OCI-M2 (cell line): ENCODE data around the gene MYRIP.
"Not testable (repeated sequence)": the region's sequence is repeated elsewhere in the genome, so short reads cannot be mapped to it uniquely, and the experiment has no call there.

ENCODE experiments used
- DNase-seq: peaks from one replicate; lab custom pipeline; 2025; ENCODE audit not compliant: unreplicated experiment; lab: John Stamatoyannopoulos, UW

The MYRIP gene

DNA sequence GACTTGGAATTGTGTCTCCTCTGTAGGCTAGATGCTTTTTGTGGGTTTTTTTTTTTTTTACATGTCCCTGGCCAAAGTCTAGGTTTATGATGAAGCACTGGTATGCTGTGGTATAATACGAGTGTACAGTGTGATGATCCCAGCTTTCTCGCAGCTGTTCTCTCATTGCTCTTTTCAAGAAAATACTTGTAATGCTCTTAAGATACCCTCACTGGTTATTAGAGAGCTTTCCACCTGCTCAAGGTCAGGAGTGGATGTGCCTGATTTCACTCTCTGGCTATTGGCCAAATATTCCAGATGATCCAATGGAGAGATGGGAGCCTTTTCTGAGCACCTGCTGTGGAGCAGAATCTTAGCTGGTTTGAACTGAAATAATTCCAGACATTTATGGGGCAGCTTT lies 215.1 kb downstream of the MYRIP start:
- no peak for DNase-seq

DNA sequence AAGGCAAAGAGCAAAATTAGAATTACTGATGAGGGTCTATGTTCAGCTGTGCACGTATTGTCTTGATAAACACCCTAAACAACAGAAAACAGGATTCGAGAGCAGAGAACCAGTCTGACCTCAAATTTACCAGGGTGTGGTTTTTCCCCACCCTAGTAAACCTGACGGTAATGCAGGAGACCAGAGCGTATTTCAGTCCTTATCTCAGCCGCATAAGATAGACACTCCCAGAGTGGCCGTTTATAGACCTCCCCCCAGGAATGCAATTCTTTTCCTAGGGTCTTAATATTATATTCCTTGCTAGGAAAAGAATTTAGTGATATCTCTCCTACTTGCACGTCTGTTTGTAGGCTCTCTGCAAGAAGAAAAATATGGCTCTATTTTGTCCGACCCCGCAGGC lies 216.5 kb downstream of the MYRIP start:
- DNase-seq = not testable (repeated sequence)

DNA sequence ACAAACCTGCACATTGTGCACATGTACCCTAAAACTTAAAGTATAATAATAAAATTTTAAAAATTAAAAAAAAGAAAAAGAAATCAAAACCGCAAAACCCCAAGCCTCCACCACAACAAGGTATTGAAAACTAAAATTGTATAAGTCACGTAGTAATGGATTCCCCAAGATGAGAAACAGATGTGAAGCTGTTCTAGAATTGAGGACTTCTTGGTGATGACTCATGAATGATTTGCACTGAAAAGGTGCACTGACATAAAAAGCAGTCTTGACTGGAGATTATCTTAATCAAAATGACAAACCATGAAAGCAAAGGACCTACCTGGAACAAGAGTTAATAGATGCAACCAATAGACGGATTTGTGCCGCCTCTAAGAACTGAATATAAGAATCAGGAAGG lies 225.8 kb downstream of the MYRIP start:
- DNase-seq = no peak

DNA sequence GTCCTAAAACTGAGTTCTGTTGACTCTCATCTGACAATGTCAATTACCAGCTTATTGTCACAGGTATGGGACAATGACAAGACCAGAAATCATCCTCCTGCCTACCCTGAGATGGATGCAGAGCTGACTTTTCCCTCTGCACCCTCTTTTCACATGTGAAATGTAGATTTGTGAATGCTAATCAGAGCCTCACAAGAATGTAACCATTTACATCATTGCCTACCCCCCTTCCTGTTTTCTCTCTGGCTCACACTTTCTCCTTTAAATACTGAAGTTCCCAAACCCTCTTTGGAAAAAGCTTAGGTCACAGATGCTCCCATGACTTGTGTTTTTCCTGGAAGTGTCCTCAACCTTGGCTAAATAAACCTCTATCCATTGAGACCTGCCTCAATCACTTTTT lies 228.2 kb downstream of the MYRIP start:
- no peak for DNase-seq

DNA sequence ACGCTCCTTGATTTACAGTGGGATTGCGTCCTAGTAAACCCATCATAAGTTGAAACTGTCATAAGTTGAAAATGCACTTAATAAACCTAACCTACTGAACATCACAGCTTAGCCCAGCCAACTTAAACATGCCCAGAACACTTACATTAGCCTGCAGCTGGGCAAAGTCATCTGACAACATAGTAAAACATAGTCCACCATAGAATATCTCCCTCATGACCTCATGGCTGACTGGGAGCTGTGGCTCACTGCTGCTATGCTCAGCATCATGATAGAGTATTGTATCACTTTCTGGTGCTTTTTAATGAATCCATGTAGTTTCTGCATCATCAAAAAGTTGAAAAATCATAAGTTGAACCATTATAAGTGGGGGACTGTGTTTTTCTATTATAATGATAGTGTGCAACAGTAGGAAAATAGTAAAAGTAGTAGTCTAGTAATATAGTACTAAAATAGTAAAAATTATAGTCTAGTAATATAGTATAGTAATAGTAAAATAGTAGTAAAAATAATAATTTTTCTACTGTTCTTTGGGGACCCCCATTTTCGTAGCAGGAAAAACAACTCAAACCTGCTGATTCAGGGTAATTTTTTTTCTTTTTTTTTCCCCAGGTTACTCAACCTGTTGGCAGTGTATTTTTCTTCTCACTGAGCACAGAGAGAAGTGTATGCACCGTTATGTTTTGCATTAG lies 233.5 kb downstream of the MYRIP start:
- DNase-seq = no peak

DNA sequence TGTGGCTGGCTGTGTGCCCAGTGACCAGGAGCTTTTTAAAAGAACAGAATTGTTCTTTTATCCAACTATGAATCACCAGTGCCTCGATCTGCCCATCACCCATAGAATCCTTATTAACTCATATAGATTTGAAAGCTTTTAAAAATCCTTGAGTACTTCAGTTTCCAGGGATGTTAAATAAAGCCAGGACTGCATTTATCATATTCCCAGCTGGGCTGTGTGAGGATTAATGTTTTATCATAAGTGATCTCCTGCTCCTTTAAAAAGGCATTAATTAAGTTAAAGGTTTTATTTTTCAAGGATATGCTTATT lies 234.0 kb downstream of the MYRIP start:
- DNase-seq = no peak

DNA sequence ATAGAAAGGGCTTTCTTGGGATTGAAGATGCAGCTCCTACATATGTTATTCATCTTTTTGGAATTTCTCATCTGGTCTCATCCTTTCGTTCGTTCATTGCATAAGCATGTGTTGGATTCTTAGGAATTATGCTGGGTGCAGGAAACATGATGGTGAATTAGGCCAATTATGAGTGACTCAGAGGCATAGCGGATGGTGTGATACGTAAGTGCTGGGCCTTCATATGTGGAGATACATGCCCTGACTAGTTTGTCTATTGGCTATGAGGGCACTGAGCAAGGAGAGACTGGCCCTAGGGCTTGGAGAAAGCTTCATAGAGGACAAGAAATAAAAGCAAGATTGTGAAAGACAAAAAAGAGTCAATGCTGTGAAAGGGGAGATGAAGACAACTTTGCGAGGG lies 235.1 kb downstream of the MYRIP start:
- no peak for DNase-seq

DNA sequence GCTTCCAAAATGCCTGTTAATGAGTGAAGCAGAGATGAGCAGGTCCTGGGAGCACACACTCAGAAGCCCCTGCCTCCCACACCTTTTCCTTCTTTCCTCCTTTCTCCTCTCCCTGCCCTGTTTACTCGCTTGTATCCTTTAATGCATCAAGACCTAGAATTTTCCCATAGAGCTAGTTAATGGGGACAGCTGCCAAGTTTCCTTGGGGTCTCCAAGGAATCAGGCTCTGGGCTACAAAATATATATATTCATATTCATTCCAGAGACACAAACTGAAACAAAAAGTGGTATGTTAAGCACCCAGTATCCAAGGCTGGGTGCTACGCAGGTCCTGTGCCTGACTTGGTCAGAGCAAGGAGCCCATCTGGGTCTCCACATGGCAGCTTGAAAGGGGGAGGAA lies 235.6 kb downstream of the MYRIP start:
- no peak for DNase-seq

DNA sequence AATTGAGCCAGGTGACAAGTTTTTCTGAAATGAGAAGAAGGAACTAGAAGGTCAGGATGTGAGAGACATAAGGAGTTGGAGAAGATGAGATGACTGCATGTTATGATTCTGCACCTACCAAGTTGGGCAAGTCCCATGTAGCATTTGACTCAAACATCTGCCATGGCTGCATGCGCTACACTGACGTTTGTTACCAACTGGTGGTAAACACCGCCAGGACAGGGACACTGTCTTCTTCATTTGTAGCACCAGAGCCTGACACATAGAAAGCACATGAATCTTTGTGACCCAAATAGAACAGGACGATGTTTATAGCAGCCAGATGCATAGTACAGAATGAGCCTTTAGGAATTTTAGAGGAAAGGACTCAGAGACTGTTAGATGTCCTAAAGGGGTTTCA lies 236.7 kb downstream of the MYRIP start:
- no peak for DNase-seq

DNA sequence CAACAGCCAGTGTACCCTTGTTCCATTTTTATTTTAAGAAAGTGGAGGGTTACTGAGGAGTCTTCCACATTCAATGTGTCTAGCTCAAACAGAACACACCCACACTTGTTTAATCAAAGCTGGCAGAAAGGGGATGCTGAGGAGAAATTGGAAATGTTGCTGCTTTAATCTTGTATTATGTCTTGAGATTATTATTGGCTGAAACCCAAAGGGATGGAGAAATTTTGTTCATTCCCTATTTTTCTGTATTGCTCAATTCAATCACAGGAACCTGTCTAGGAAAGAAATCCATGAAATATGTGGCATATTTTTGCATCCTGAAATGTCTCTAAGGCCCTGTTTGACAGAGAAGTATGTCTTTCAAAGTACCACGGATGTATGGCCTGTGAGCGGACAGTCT lies 238.0 kb downstream of the MYRIP start:
- DNase-seq = no peak

DNA sequence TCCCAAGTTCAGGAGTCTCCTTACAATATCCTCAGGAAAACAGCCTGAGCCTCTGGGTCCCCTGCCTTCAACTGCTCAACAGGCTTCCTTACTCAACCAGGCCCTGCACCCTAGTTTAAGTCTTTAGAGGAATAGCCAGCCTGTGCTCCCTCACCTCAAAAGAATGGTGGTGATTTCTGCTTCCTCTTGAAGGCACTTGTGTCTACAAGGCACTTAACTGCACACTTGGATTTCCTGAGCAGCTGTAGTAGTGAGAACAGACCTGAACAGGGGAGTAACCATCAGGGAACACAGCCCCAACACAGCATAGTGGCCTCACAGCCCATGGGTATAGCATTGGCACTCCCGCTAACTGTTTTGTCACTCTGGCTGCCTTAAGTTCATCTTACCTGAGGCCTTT lies 244.3 kb downstream of the MYRIP start:
- no peak for DNase-seq

DNA sequence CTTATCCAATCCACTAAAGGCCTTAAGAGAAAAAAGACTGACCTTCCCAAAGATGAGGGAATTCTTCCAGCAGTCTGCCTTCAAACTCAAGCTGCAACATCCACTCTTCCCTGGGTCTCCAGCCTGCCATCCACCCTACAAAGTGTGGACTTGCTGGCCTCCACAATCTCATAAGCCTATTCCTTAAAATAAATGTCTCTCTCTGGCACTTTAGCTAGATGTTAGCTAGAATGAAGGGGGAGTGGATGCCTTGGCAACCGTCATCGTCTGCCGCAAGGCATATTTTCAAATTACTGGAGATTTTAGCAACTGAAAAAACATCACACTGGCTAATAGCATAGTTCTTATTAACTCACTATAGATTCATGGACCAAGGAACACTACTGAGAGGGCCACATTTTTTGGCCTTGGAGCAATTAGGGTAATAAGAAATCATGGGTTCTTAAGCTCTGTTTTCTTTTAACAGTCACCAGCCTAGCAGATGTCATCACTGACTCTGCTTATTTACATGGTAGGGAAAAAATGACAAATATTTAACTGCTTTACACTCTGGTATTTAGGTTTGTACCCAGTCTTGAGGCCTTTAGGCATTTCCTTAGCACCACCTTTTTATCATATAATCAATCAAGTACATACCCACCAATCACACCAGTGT lies 245.3 kb downstream of the MYRIP start:
- DNase-seq = no peak

DNA sequence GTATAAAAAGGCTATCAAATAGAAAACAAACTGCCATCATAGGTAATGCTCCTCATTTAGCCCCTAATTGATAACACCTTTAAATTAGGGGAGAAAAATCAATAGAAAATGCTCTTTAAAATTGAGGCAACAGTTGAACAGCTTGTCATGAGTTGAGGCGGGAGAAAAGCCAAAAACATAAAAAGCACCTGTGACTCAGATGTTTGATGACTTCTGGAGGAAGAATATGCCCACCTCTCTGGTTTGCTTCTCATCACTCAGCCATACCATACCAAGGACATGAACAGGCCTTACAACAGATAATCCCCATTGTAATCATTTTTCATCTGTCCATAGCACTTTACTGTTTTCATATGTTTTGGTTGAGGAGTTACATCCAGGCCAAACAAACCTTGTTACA lies 246.0 kb downstream of the MYRIP start:
- DNase-seq = no peak

DNA sequence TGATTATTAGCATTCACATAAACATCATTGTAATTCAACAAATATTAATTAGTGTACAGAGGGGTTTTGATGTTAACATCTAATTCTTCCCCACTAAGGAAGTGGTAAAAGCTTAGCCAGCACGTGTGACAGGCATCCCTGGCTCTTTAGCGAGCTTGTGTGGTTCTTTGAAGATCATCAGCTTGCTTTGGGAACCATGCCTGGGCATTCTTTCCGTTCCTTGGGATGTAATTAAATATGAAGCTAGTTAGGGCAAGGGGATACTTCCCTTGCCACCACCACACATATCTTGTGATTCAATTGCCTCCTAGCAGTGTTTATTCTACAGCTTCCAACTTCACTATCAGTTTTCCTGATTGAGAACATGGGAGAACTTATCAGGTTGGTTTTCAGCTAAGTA lies 246.5 kb downstream of the MYRIP start:
- no peak for DNase-seq

DNA sequence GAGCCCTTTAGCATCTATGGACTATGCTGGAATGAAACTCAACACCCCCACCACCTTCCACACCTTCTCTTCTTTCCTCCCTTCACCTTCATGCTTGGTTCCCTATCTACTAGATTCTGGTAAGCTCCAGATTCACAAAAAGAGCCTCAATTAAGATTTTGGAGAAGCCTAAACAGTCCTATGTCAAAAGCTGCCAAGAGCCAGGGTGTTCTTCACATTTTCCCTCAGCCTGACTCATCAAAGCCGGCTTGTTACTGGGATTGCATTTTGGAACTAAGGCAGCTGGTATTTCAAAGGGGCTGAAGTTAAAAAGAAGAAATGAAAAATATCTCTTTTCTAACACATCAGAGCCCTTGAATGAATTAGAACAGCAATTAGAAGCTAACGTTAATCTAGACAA lies 247.7 kb downstream of the MYRIP start:
- DNase-seq = no peak

DNA sequence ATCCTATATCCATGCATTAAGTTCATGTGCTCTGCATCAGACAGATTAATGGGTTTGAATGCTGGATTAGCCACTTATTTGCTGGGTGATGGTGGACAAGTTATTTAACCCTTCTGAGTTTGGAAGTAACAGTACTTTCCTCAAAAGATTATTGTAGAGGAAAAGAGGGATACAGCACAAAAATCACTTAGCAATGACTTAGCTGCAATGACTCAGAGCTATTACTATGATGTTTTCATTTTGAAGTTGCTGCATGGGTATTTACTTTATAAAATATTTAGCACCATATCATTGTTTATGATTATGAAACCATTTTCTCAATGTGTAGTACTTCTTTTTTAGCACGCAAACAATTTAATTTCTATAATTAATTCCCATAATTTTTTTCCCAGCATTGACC lies 248.4 kb downstream of the MYRIP start:
- no peak for DNase-seq

DNA sequence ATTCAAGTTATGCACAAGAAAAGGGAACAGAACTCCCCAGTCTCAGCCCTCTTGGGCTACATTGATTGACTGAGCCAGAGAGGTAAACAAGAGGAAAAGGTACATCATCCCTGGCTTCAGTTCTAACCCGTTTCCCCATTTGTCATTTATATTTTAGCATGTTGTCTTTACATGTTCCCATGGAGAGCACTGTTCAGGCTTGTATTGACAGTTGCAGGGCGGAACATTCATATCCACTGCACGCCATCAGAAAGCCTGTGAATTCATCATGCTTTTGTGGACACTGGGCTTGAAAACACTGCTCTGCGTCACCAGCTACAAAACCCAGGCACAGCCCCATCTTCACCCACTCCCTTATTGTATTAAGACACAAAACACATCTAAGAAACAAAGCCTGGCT lies 259.2 kb downstream of the MYRIP start:
- DNase-seq = no peak

DNA sequence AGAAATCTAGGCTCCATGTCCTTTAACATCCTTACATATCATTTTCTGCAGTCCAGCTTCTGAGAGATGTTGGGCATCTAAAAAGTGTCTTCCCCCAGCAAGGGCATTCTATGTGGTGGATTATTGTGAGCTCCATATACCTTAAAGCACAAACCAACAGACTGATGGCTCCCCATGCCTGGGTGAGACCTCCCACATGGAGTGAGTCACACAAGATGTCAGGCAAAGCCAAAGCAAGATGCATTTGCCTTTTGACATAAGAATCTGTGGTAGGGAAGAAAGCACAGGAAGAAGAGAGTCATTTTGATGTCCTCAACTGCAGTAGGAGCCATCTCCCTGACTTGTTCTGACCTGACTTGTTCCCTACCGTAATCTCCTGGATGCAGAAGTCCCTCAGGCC lies 261.4 kb downstream of the MYRIP start:
- no peak for DNase-seq

DNA sequence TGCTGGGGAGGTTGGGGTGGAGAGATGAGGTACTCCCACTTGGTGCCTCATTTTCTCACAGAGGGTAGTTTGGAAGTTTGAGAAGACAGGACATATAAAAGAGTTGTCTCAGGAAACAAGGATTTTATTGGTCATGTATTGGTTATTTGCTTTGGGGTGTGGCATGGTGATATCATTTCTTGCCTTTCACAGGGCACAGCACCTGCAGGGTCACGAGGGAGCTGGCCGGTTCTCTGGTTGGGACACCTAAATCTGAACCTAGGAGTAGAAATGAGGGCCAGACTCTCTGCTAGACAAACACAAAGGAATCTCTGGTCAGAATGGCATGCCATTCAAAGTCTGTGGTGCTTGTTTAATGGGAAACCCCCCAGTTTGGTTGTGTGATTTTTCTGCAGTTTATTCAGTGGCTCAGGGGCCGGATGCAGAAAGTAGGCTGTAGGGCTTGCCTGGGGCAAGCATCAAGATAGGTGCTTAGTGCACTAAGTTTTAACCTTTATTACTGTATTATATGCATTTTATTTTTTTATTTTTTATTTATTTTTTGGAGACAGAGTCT lies 262.4 kb downstream of the MYRIP start:
- no peak for DNase-seq

DNA sequence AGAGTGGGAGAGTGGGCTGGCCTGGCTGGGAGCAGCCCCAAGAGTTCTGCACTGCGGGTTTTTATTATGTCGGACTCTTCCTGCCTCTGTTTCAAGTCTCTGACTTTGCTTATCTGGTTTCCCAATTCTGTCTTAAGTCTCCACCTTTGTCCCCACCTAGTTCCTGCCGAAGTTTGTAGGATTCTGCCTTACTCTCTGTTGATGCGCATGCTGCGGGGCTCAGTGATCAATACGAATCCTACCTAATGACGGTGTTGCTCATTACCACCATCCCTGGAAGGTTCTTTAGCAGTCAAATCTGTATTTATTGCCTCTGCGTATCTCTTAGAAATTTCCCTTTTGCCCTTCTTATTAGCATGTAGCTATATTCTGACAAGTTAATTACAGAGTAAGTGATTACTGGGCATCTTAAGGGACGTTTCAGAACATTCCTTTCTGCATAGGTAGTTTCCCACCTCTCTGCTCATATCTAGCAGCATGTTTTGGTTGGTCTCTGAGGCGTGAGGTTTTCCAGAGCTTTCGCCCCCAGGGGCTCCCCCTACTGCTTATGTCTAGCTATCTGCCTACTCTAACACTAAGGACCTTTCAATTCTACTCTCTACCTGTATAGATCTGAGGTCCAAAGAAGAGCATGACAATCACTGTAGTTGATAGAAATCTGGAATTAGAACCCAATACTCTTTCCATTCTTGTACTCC lies 264.1 kb downstream of the MYRIP start:
- DNase-seq = no peak

DNA sequence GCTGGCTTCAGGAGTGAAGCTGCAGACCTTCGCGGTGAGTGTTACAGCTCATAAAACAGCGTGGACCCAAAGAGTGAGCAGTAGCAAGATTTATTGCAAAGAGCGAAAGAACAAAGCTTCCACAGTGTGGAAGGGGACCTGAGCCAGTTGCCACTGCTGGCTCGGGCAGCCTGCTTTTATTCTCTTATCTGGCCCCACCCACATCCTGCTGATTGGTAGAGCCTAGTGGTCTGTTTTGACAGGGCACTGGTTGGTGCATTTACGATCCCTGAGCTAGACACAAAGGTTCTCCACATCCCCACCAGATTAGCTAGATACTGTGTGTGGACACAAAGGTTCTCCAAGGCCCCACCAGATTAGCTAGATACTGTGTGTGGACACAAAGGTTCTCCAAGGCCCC lies 267.7 kb downstream of the MYRIP start:
- DNase-seq = not testable (repeated sequence)

DNA sequence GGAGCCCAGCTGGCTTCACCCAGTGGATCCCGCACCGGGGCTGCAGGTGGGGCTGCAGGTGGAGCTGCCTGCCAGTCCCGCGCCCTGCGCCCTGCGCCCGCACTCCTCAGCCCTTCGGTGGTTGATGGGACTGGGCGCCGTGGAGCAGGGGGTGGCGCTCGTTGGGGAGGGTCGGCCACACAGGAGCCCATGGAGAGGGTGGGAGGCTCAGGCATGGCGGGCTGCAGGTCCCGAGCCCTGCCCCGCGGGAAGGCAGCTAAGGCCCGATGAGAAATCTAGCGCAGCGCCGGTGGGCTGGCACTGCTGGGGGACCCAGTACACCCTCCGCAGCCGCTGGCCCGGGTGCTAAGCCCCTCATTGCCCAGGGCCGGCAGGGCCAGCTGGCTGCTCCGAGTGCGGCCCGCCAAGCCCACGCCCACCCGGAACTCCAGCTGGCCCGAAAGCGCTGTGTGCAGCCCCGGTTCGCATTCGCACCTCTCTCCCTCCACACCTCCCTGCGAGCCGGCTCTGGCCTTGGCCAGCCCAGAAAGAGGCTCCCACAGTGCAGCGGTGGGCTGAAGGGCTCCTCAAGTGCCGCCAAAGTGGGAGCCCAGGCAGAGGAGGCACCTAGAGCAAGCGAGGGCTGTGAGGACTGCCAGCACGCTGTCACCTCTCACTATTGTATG lies 268.6 kb downstream of the MYRIP start:
- DNase-seq = not testable (repeated sequence)
